MM.1S (cell line): ENCODE measurements around the gene NSD1.

Source experiments
- CTCF ChIP-seq: fragments of 300-600 bp; sonication (generic); IDR thresholded peaks from 2 replicates; pipeline ENCODE4 v1.5.1; 2016; ENCODE audit warnings: antibody characterized with exemption, low read length, mixed read lengths
- EZH2 ChIP-seq: fragments of 300-600 bp; sonication (generic); optimal IDR thresholded peaks from 2 replicates; pipeline ENCODE3; 2017; ENCODE audit warnings: low read depth, mild to moderate bottlenecking, antibody characterized with exemption, low read length, mixed read lengths
- EZH2phosphoT487 ChIP-seq: fragments of 300-600 bp; sonication (generic); IDR thresholded peaks from 2 replicates; pipeline ENCODE4 v1.6.1; 2018; ENCODE audit warnings: antibody characterized with exemption, low read length

- no peak for TF ChIP-seq CTCF
- no peak for TF ChIP-seq EZH2
- no peak for TF ChIP-seq EZH2phosphoT487
These were observed 99.6 kb downstream of the NSD1 start for GRCh38 chr5:177233206-177233605.
